Keratinocyte (primary cell): ENCODE measurements around the gene SCARB1.

ENCODE experiments used
- EZH2 ChIP-seq: IDR thresholded peaks from one replicate; pipeline ENCODE4 v1.6.1; 2012; ENCODE audit warnings: inconsistent platforms, mild to moderate bottlenecking, low read length, moderate library complexity
- TF ChIP-seq, protein P1 (sequence below), 3 experiments: IDR thresholded peaks in 1 of 3; conservative IDR thresholded peaks in 1 of 3; optimal IDR thresholded peaks in 1 of 3; 2 replicates in 2 of 3; 3 replicates in 1 of 3; pipeline versions ENCODE3 to v1.5.1; 2011; ENCODE audit warnings: low read length in 3 of 3, mild to moderate bottlenecking in 3 of 3, moderate library complexity in 2 of 3, control low read depth in 1 of 3, inconsistent platforms in 1 of 3; ENCODE audit not compliant: insufficient read depth in 2 of 3; ENCODE audit errors: extremely low read depth in 1 of 3

GRCh38 chr12:124749725-124750124 is 113.9 kb downstream of the SCARB1 start:
- TF ChIP-seq, protein P1, sequence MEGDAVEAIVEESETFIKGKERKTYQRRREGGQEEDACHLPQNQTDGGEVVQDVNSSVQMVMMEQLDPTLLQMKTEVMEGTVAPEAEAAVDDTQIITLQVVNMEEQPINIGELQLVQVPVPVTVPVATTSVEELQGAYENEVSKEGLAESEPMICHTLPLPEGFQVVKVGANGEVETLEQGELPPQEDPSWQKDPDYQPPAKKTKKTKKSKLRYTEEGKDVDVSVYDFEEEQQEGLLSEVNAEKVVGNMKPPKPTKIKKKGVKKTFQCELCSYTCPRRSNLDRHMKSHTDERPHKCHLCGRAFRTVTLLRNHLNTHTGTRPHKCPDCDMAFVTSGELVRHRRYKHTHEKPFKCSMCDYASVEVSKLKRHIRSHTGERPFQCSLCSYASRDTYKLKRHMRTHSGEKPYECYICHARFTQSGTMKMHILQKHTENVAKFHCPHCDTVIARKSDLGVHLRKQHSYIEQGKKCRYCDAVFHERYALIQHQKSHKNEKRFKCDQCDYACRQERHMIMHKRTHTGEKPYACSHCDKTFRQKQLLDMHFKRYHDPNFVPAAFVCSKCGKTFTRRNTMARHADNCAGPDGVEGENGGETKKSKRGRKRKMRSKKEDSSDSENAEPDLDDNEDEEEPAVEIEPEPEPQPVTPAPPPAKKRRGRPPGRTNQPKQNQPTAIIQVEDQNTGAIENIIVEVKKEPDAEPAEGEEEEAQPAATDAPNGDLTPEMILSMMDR (optimal IDR thresholded peaks at IDR 0.05 in 1 of 3, IDR thresholded peaks at IDR 0.05 in 1 of 3, conservative IDR thresholded peaks at IDR 0.05 in 1 of 3; ENCODE audit: extremely low read depth in 1 of 3, insufficient read depth in 2 of 3, low read length in 3 of 3) = no peak
- no peak for TF ChIP-seq EZH2
